Right lobe of liver (tissue), 6 donors: ENCODE data around the gene ACTN4. TPM values are rescaled to one million over a fixed set of nuclear protein-coding genes. Genes with fewer than 3 reads are reported as not detected.

Experiments used
- ATAC-seq, 4 donors: fragments of 200-7000 bp; cut with Tn5 transposase; one replicate each; pipeline ENCODE4 v1.9.1; 2020; ENCODE audit warnings: mild to moderate bottlenecking in 4 of 4, moderate library complexity in 4 of 4
- DNase-seq, 3 donors: peaks; one replicate each; pipeline ENCODE4 v3.0.0-alpha.2; 2020
- H3K27ac ChIP-seq, 3 donors: fragments of 200-600 bp; one replicate each; pipeline ENCODE4 v1.8.0; 2022
- H3K27me3 ChIP-seq, 2 donors: fragments of 200-600 bp; one replicate each; pipeline ENCODE4 v1.8.0; 2022
- H3K36me3 ChIP-seq, 4 donors: fragments of 200-600 bp; sonication (generic) in 1 of 4; one replicate each; pipeline versions ENCODE4 v1.5.1 to v1.8.0; 2017 to 2022; ENCODE audit warnings: control low read depth in 1 of 4
- H3K4me1 ChIP-seq, 4 donors: fragments of 200-600 bp; sonication (generic) in 1 of 4; one replicate each; pipeline versions ENCODE4 v1.5.1 to v1.8.0; 2017 to 2022; ENCODE audit warnings: control low read depth in 1 of 4
- H3K4me3 ChIP-seq, 3 donors: fragments of 200-600 bp; one replicate each; pipeline ENCODE4 v1.8.0; 2022
- H3K9me3 ChIP-seq, 4 donors: fragments of 200-600 bp; sonication (generic) in 1 of 4; one replicate each; pipeline versions ENCODE4 v1.5.1 to v1.8.0; 2017 to 2022; ENCODE audit warnings: control low read depth in 1 of 4
- CTCF ChIP-seq, 4 donors: fragments of 200-600 bp in 3 of 4; fragments of 450-650 bp in 1 of 4; IDR thresholded peaks; one replicate each; pipeline versions ENCODE4 v1.5.1 to v1.8.0; 2016 to 2022; ENCODE audit warnings: antibody characterized with exemption in 4 of 4, mild to moderate bottlenecking in 2 of 4
- POLR2A ChIP-seq: fragments of 450-650 bp; IDR thresholded peaks from one replicate; pipeline ENCODE4 v1.6.1; 2017; ENCODE audit warnings: antibody characterized with exemption, mild to moderate bottlenecking
- WGBS: methylation state at CpG from one replicate; pipeline ENCODE4 v1.1.6; 2018; ENCODE audit warnings: low coverage, low lambda C conversion rate; ENCODE audit not compliant: insufficient coverage; ENCODE audit errors: missing lambda C conversion rate; 5-methylcytosine and 5-hydroxymethylcytosine counted together
- intact Hi-C, 2 donors: fragments of 100-400 bp; cut with DNase I; formaldehyde crosslinking; loops; one replicate each; pipeline versions ENCODE4 v1.11.2 to v1.14.1; 2022
- total RNA-seq, 6 experiments: library from RNA; depleted of rRNA in 2 of 6; stranded (reverse); fragments of >200 nt in 2 of 6; fragmentation: NEBNext Ultra II Directional in 3 of 6; extraction: Animal tissue kit (Norgen Biotek cat#: 25700) in 3 of 6; gene quantifications; one replicate each; pipeline versions ENCODE4 v1.1.0 to v1.2.4, GENCODE V29; 2016 to 2023
- donor health status: DM: no; HTN: yes; CAD: no.
- donor health status: DM: no; HTN: no; CAD: no.
- donor health status: DM: no; HTN: no; CAD: no.
- donor health status: DM: no; HTN: yes; CAD: no.
- donor health status: DM: no; HTN: yes; CAD: no.

ACTN4 gene
- total RNA-seq, 6 experiments from 2014 or later: 142 to 306 (median 201) TPM

- Histone ChIP-seq H3K27me3 (no peaks in the 10 kb centered on the region), H3K4me1 (peaks cover 0 to 12% (median 3%) of the 10 kb centered on the region in 4 donors), H3K9me3 (no peaks in the 10 kb centered on the region), H3K4me3 (peak within 1 kb of the TSS; percentile 81 to 100 (median 91)), H3K36me3 (peaks cover 0 to 29% (median 8%) of the 10 kb centered on the region in 4 donors), H3K27ac (peak within 1 kb of the TSS; percentile 60 to 66 (median 65))
- TF ChIP-seq CTCF (IDR thresholded peaks at IDR 0.05): no peak
- TF ChIP-seq POLR2A: peak; percentile 75
- DNase-seq (peak; percentile 99), ATAC-seq (peak; percentile 94 to 96 (median 94))
- 7% methylated on average over 8 of the region's 64 CpGs for WGBS
- intact Hi-C loops: no loop called here
These were observed 28.7 kb upstream of the ACTN4 start, which contains the start of gene EIF3K for GRCh38 chr19:38618590-38619360. Gene EIF3K (plus strand): TSS chr19:38619188. CDS start chr19:38619269, 81 bp downstream.

GRCh38 chr19:38619361-38620174 is 27.9 kb upstream of the ACTN4 start:
- H3K27ac ChIP-seq: peak overlapping the region; percentile 39 to 66 (median 65)
- H3K9me3 ChIP-seq: no peaks in the 10 kb centered on the region
- peaks cover 0 to 12% (median 3%) of the 10 kb centered on the region in 4 donors for H3K4me1 ChIP-seq
- H3K36me3 ChIP-seq: peaks cover 0 to 36% (median 14%) of the 10 kb centered on the region in 4 donors
- peak overlapping the region; percentile 81 to 100 (median 91) for H3K4me3 ChIP-seq
- ATAC-seq (no peak), DNase-seq (no peak)
- WGBS: 13% methylated on average over 19 of the region's 21 CpGs
- no peak for TF ChIP-seq CTCF (IDR thresholded peaks at IDR 0.05)
- TF ChIP-seq POLR2A: no peak
- intact Hi-C loops: loop anchor here in 1 of 2 donors (10.0 kb wide), 1 partner anchor 225 kb away; no protein-coding TSS in a partner anchor
- H3K27me3 ChIP-seq: no peaks in the 10 kb centered on the region

- H3K9me3 ChIP-seq: no peaks in the 10 kb centered on the region
- intact Hi-C loops: loop anchor here in 1 of 2 donors (10.0 kb wide), 1 partner anchor 230 kb away; no protein-coding TSS in a partner anchor
- WGBS: 81% methylated on average over 3 of the region's 3 CpGs
- no peaks in the 10 kb centered on the region for H3K27me3 ChIP-seq
- peaks cover 0 to 89% (median 36%) of the 10 kb centered on the region in 4 donors for H3K36me3 ChIP-seq
- ATAC-seq (no peak), DNase-seq (no peak)
- no peak overlapping the region for H3K27ac ChIP-seq
- TF ChIP-seq CTCF (IDR thresholded peaks at IDR 0.05) (no peak), POLR2A (no peak)
- no peak overlapping the region for H3K4me3 ChIP-seq
- H3K4me1 ChIP-seq: peaks cover 0 to 4% (median 2%) of the 10 kb centered on the region in 4 donors
These were observed 22.6 kb upstream of the ACTN4 start for GRCh38 chr19:38624822-38625221.

GRCh38 chr19:38626401-38626800 is 21.0 kb upstream of the ACTN4 start:
- Histone ChIP-seq H3K36me3 (peaks cover 0 to 82% (median 36%) of the 10 kb centered on the region in 4 donors), H3K27me3 (no peaks in the 10 kb centered on the region), H3K4me1 (no peaks in the 10 kb centered on the region), H3K9me3 (no peaks in the 10 kb centered on the region), H3K27ac (no peak overlapping the region), H3K4me3 (no peak overlapping the region)
- TF ChIP-seq POLR2A (no peak), CTCF (IDR thresholded peaks at IDR 0.05) (no peak)
- DNase-seq (no peak), ATAC-seq (no peak)
- intact Hi-C loops: loop anchor here in 1 of 2 donors (10.0 kb wide), 1 partner anchor 232 kb away; no protein-coding TSS in a partner anchor
- 94% methylated on average over 4 of the region's 4 CpGs for WGBS
